Skin of body (tissue), 2 donors: Measurements from ENCODE around the gene ADAMTSL1. TPM values are rescaled to one million over a fixed set of nuclear protein-coding genes. Genes with fewer than 3 reads are reported as not detected.

Source experiments
- DNase-seq: peaks from one replicate; lab custom pipeline; 2025; lab: John Stamatoyannopoulos, UW
- total RNA-seq: library from RNA; depleted of rRNA; stranded (reverse); fragments of >200 nt; gene quantifications from one replicate; pipeline ENCODE4 v1.2.3, GENCODE V29; 2014

ADAMTSL1 gene
- total RNA-seq, 1 donor from 2014 or later: 37.1 TPM

DNA sequence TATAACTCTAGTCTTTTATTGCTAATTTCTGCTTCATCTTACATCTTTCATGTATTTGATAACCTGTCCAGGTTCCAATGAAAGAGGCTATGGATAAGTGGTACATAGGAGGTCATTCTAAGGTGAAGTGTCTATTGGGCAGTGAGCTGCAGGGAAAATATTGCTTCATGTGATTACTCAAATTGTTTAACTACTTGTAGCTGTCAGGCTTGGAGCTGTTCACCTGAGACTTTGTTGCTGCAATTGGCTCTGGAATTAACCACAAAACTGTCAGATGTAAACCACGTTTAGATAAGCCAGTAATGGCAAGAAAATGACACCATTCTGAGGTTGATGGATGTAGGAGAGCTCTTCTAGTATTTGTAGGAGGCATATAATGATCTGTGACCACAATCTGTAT, 26.0 kb downstream of the ADAMTSL1 start:
- DNase-seq: no peak

DNA sequence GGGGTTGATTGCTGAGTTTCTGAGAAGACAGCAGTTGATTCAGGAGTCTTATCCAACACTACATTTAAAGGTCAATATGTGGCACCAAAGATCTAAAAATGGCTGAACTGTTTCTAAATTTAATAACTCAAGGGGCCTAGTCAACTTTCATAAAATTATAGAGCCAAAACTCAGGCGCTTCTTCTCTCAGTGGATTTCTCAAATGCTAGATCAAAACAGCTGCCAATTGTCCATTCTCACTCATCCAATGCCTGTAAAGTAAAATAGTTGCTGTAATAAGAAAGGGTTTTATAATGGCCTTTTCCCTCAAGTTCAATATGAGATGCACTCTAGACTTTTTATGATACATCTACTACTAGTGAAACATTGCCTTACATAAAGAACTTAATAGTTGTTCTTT, 26.5 kb downstream of the ADAMTSL1 start:
- DNase-seq: no peak

DNA sequence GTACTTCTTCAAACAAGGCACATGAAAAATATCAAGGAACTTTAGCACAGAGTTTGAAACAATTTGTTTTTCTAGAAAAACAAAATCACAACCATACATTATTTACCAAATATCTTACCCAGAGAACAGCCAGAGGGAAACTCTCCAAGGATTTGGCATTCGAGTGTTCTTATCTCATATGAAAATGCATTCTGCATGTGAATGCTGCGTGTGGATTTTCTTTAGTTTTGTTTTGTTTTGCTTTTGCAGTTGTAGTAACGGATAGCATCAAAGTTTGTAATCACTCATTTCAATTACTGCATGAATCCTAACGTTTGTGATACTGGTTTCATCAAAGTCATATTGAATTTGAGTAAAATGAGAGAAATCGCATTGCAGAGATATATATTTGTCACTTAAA, 28.0 kb downstream of the ADAMTSL1 start:
- DNase-seq: no peak

DNA sequence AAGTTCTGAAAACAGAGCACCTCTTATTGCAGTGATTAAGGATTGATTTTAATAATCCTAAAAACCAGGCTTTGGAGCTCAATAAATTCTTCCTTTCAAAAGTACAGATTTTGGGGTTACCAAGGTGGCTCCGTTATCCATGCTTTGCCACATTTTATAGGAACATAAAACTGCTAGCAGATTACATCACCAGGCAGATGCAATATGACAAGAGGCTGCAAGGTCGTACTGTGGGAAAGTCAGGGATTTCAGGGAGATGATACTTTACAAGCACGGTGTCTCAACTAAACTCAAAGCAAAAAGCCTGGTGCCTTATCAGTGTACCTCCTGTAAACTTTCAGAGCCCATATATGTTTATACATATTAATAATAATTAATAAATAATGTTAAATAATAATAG, 28.6 kb downstream of the ADAMTSL1 start:
- no peak for DNase-seq

DNA sequence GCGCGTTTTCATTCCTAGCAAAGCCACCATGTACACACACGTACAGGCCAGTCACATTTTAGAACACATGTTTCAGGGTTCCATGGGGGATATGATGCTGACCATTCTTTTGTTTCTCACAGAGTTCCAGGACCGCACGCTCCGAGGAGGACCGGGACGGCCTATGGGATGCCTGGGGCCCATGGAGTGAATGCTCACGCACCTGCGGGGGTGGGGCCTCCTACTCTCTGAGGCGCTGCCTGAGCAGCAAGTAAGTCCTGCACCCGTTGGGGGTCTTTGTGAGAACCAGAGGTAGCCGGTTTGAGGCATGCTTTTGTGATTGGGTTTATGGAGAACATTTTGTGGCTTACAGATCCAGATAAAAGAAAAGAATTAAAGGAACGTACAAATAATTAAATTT, 30.8 kb downstream of the ADAMTSL1 start:
- no peak for DNase-seq

DNA sequence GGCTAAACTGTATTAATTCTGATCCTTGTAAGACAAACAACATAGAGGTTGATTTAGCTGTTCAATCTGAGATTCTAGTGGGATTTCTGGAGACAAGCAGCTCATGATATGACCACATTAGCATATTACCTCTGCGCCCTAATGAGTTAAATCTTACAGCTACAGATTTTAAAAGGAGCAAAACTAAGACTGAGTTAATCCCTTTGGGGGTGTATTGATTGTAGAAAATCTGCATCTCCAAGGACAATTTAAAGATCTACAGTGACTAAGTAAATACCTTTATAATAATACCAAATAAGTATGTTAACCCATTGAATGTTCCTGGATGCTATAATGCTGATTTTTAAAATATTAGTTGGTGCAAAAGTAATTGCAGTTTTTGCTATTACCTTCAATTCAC, 33.2 kb downstream of the ADAMTSL1 start:
- DNase-seq: no peak

DNA sequence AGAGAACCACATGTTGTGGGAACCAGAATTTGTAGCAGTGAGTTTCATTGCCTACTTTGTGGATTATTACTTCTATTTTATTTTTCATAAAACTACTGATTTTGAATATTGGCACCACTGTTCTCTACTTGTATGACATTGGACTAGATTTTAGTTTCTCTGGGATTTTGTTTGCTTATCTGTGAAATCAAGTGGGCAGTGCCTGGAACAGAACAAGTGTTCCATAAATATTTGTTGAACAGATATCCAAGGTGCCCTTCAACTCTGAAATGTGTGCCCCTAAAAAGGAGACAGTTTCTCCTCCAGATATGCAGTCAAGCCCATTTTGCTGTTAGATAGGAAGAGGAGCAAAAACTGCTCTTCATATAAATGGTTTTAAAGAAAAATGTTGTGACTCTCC, 42.6 kb downstream of the ADAMTSL1 start:
- no peak for DNase-seq

DNA sequence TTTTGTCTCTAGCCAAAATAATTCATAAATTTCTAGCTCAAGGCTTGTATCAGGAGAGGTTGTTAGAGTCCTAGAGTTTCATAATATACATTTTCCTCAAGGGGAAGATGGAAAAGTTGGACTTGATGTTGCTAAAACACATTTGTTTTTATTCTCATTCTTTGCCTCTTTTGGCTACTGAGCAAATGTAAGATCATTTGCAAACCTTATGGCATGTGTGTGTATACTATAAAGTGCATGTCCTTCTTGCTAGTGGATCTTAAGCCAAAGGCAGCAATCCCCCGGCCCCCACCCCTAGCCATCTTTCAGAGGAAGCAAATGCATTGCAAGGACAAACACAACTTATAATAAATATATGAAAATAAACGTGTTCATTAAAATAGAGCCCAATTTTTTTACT, 43.0 kb downstream of the ADAMTSL1 start:
- peak; percentile 87 for DNase-seq

DNA sequence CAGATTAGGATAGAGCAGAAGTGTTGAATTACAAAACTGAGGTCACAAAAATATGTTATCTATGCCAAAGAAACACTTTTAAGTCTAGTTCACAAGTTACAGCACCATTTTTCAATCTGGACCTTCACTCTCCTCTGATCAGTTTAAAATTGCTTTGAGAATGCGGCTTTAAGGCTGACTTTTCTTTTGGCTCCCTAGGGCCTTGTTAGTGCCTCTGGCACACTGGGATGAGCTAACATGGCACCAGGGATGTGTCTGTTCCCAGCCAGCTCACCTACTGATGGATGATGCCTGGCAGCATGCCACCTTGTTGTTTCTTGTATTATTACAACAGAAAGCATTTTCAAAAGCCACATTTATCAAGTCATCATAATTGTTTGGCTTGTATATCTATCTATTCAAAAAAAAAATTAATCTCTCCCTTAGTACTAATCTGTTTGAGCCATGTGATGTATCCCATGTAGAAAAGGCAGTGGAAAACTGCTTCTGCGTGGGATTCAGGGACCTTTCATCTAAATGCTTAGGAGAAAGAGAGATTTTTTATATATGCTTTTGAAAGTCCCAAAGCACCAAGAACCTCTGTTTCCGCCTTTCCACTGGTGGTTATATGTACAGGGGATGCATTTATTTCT, 46.6 kb downstream of the ADAMTSL1 start:
- peak; percentile 45 for DNase-seq

DNA sequence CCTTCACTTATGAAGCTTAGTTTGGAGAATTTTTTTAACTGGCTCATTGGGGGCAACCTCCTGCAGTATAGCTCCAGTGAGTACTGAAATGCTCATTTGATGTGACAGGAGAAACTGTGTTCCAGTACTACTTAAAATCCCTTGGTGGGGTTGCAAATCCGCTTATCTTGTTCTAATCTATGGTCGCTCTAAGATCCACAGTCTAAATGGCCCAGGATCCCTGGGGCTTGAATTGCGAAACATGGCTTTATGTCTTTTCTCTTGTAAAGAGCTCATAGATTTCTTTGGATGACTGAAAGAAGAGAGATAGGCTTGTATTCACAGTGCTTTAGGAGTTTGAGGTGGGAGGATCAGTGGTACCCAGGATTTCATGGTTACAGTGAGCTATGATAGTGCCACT, 52.7 kb downstream of the ADAMTSL1 start:
- DNase-seq: no peak

DNA sequence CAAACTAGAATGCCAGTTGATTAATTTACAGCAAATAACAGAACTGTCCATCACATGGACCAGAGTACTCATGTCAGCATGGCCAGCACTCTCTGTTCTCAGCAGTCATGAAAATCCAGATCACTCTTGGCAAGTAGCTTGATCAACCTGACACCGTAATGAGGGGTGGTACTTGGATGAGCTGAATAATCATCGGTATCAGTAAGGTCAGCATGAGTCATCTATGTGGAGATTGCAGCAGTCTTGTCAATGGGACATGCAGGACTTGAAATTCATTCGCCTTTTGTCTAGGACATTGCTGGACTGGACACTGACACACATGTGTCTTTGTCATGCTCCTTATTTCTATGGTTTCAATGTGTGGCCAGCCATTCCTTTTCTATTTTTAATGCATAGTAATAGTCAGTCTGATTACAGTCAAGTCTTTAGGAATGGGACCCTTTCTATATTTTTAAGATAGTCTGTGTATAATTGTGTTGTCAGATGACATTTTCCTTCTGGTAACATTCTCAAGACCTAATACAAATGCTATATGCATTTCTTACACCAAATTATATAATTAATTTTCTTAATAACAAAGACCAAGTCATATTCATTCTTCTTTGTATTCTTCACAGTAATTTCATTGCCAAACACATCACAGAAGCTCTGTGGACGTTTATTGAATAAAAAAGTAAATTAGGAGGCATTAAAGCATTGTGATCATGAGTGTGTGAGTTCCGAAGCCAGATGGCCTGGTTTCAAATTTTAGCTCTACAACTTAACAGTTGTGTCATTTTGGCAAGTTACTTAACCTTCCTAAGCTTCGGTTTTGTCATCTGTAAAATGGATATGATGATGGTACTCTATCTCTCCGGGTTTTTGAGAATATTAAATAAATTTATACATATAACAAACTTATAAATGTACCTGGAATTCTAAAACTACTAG, 57.4 kb downstream of the ADAMTSL1 start:
- no peak for DNase-seq

DNA sequence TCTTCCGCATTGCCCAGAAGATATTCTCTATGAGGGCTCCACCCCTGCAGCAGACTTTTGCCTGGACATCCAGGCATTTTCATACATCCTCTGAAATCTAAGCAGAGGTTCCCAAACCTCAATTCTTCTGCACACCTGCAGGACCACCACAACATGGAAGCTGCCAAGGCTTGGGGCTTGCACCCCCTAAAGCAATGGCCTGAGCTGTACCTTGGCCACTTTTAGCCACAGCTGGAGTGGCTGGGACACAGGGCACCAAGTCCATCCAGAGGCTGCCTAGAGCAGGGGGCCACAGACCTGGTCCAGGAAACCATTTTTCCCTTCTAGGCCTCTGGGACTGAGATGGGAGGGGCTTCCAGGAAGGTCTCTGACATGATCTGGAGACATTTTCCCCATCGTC, 60.7 kb downstream of the ADAMTSL1 start:
- no peak for DNase-seq

DNA sequence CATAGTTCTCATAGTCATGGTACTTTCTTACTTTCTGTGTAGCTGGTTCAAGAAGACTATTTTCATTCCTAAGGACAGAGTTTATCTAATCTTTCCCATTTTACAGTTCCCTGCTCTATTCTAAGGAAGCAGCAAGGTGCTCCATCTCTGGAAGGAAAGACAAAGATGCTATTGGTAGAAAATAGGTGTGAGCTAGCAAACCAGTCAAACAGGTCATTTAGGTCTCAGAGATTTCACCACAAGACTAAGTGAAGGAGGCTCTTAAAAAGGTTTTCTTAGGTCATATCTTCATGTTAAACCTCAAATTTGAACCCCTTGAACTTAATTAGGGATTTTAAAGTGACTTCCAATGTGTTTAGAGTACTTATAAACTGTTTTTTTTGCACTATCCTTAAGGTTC, 62.6 kb downstream of the ADAMTSL1 start:
- no peak for DNase-seq

DNA sequence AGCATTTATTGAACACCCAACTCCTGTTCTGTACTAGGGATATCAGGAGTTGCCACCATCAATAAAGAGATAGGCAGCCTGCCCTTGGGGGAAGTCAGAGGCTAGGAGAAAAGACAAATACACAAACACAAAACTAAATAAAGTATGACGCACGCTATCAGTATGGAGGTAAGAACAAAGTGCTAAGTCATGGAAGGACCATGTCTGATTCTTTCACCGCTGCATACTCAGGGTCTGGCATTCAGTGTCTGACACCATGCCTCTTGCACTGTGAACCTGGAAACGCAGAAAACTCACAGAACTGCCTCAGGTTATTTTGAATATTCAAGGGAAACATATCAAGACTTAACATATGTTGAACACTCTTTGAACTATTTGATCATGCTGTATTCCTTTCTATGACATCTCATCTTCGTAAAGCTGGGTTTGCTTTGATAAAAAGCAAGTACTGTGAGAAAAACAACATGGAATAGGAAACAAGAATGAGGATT, 65.3 kb downstream of the ADAMTSL1 start:
- DNase-seq: no peak

DNA sequence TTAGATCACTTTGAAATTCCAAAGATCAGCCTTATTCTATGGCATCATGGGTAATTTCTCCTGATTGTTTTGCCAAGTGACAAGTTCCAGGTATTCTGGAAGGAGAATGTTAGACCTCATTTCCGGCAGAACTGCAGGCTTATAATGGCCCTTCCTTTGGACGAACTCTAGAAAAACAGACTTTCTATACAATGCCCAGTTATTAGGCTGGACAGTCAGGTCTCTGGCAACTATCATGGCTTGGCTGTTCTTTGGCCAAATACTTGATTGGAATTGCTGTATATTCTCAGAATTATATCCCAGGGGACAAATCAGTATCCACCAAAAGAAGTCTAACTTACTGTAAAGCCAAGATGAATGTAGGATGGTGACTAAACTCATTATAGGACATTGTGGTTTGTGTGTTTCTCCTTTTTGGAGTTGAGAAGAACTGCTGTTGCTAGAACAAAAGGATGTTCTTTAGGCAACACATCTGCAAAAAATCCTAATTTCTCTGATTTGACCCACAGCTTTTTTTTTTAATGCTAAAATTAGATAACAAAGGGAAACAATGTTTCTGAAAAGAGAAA, 69.0 kb downstream of the ADAMTSL1 start:
- no peak for DNase-seq

DNA sequence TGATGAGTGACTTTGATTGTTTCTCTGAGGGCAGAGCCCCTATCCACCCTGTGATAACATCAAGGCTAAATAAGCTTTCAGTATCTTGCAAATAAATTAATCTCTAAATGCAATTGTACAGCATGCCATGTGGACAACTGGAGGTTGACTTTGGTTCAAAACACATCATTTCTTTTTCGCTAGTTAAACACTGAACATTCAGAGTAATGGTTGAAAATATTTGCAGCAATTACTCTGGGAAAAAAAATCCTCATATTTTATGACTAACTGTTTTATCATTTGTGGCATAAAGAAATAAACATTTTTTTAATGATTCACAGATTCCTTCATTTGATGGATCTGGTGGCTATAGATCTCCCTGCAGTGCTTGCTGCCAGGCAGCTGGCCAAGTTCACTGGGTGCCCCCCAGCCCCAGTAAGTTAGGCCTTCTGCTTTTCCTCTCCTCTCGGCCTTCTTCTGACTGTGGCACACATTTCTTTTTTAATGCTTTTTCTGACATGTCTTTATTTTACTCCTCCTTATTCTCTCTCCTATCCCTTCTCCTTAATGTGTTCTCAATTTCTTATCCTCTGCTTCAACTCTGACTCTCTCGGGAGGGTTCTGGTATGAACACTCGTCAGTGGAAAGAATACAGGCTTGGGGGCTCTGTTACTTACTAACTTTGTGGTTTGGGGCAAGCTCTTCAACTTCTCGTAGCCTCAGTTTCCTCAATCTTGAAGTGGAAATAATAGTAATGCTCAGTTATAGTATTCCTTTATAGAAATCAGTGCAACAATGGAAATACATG, 69.6 kb downstream of the ADAMTSL1 start:
- peak; percentile 28 for DNase-seq

DNA sequence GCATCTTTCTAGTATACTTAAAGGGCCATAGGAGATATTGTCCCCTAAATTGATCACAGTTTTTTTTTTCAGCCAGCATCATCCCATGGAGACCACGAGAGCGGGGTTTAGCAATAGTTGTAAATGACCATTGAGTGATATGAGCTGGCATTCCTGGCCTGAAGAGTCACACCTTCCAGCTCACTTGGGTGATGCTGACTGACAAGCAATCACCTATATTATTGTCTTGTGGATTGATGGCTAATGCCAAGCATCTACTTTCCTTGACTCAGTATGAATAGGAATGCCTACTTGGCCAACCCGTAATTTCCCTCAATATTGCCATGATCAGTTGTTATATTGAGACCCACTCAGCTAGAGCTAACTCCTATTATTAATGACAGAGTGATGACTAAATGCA, 70.5 kb downstream of the ADAMTSL1 start:
- DNase-seq: no peak

DNA sequence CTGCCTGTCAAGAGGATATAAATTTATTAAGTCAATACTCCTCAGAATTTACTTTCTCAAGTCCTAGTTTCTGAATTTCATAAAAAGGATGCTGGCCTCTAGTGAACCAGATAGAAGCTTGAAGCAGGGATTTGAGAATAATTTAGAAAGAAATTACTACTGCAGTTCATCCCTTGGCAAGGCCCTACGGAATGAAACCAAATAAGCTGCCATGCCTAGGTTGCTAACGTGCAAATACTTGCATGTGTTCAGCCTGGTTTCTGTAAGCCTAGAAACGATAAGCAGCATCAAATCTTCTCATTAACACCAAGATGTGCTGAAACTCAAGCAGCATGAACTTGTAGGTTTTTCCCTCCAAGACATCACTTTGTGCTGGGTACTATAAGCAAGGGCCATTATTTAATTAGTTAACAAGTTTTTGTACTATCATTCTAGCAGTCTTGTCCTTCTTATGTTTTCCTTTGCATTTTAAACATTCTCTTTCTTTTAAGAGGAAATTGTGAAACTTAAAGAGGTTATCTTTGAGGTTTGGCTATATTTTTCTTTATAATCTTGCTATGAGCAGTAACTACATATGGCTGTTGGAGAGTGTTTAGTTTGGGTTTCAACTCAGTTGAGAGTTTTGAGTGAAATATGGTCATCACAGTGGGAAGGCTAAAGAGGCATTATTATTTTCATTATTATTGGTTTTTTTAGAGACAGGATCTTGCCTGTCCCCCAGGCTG, 71.8 kb downstream of the ADAMTSL1 start:
- DNase-seq: no peak

DNA sequence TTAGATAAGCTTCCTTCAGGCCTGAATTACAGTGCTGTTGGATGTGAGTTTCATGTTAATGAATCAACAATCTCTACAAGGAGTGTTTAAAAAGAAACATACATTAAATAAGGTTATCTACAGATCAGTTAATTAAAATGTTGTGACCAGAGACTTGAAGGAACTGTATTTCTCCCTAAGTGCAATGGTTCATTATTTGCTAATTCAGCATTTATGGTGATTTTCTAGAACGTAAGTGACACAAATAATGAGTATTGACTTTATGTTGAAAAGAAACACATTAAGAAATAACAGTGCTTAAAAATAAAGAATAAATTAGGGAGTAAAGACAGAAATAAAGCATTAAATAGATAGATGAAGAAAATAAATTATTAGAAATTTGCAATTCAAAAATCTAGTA, 74.5 kb downstream of the ADAMTSL1 start:
- no peak for DNase-seq

DNA sequence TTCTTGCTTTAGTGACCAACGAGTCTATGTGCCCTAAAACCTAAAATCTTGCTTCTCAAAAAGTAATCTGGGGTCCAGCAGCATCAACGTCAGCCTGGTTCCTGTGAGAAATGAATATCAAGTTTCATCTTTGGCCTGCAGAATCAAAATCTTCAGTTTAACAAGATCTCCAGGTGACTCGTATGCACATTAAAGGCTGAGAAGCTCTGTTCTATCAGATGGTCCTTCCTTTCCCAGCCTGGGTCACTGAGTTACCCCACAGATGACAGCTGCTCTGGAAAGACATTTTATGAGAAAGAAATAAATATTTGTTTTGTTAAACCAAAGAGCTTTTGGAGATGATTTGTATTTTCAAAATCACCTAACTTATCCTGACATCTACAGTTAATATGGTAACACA, 75.8 kb downstream of the ADAMTSL1 start:
- no peak for DNase-seq

DNA sequence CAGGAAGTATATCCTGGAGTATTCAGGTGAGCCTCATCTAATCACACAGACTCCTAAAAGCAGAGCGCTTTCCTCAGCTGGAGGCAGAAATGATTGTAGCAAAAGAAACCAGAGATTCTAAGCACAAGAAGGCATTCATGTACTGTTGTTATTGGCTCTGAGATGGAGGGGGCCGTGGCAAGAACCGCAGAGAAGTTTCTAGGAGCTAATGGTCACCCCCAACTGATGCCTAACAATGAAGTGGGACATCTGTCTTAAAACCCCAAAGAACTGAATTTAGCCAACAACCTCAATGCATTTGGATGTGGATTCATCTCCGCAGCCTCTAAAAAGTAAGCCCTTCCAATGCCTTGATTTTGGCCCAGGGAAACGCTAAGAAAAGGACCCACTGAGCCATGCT, 76.3 kb downstream of the ADAMTSL1 start:
- DNase-seq: no peak
